NB4 (cell line): Measurements from ENCODE around the gene GPC5.

Source experiments
- POLR2A ChIP-seq: IDR thresholded peaks from 2 replicates; pipeline ENCODE4 v1.6.1; 2011; ENCODE audit warnings: mild to moderate bottlenecking; ENCODE audit not compliant: insufficient read length; ENCODE audit errors: extremely low read depth
- TF ChIP-seq, protein P1 (sequence below): IDR thresholded peaks from one replicate; pipeline ENCODE4 v1.5.1; 2012; ENCODE audit warnings: low read depth, low read length
- TF ChIP-seq, protein P2 (sequence below): IDR thresholded peaks from 2 replicates; pipeline ENCODE4 v1.6.1; 2011; ENCODE audit warnings: low read depth, low read length

DNA sequence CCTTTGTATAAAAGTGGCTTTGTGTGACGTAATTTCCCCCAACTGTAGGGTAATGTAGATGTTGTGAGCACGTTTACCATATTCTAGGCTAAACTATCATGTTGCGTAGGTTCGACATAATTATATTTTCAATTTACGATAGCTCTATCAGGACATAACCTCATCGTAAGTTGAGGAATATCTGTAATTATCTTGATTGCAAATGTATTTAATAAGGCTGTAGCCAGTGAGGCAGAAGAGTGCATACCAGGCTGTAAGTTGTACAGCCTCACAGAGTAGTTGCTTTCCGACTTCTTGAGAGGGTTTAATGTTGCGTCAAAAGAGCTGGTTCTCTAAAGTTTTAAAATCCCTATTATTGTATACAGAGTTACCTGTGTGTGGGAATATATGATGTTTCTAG, 988.8 kb downstream of the GPC5 start:
- no peak for TF ChIP-seq POLR2A
- TF ChIP-seq, protein P1, sequence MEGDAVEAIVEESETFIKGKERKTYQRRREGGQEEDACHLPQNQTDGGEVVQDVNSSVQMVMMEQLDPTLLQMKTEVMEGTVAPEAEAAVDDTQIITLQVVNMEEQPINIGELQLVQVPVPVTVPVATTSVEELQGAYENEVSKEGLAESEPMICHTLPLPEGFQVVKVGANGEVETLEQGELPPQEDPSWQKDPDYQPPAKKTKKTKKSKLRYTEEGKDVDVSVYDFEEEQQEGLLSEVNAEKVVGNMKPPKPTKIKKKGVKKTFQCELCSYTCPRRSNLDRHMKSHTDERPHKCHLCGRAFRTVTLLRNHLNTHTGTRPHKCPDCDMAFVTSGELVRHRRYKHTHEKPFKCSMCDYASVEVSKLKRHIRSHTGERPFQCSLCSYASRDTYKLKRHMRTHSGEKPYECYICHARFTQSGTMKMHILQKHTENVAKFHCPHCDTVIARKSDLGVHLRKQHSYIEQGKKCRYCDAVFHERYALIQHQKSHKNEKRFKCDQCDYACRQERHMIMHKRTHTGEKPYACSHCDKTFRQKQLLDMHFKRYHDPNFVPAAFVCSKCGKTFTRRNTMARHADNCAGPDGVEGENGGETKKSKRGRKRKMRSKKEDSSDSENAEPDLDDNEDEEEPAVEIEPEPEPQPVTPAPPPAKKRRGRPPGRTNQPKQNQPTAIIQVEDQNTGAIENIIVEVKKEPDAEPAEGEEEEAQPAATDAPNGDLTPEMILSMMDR, result no peak
- TF ChIP-seq, protein P2, sequence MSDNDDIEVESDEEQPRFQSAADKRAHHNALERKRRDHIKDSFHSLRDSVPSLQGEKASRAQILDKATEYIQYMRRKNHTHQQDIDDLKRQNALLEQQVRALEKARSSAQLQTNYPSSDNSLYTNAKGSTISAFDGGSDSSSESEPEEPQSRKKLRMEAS, result no peak
